COLO668 (cell line): Measurements from ENCODE around the gene BRAT1.
A peak's percentile ranks its signal among the peaks of the same experiment; 100 is the strongest.

ENCODE experiments used
- DNase-seq: peaks from one replicate; lab custom pipeline; 2025; ENCODE audit not compliant: unreplicated experiment; lab: John Stamatoyannopoulos, UW

Gene BRAT1

DNA sequence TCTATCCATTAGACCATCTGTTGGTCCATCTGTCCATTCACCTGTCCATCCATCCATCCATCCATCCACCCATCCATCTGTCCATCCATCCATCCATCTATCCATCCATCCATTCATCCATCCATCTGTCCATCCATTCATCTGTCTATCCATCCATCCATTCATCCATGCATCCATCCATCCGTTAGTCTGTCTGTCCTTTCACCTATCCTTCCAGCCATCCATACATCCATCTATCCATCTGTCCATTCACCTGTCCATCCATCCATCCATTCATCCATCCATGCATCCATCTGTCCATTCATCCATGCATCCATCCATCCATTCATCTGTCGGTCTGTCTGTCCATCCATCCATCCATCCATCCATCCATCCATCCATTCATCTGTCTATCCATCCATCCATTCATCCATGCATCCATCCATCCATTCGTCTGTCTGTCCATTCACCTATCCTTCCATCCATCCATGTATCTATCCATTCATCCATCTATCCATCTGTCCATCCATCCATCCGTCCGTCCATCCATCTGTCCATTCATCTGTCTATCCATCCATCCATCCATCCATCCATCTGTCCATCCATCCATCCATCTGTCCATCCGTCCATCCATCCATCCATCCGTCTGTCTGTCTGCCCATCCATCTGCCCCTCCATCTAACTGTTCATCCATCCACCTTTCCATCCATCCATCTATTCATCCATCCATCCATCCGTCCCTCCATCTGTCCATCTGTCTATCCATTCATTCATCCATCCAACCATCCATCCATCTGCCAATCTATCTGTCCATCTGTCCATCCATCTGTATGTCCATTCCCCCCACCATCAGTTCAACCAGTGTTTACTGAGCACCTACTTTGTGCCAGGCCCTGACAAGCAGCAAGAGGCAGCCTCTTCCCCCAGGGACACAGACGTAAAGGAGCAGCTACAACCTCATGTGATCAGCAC lies 40.6 kb downstream of the BRAT1 start:
- no peak for DNase-seq

DNA sequence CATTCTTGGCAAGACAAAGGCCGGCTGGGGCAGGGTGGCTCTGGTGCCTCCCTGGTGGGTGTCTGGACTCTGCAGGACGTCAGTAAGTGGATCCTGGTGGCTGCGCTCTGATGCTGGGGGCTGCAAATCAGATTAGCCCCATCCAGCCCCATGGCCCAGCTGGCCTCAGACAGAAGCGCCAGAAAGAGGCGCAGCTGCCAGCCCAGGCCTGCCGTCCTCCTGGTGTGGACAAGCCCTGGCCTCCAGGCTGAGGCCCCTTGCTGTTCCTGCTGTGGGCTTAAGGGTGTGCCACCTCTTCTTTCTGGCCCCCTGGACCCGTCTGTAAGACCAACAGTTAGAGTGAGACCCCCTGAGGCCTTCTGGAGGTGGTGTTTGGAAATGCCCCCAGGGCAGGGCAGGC lies 41.6 kb downstream of the BRAT1 start:
- no peak for DNase-seq

GRCh38 chr7:2512713-2513112 lies 42.6 kb downstream of the BRAT1 start:
- peak; percentile 86 for DNase-seq

- no peak for DNase-seq
Observed at GRCh38 chr7:2512179-2512661, 43.1 kb downstream of the BRAT1 start.

- no peak for DNase-seq
Observed at GRCh38 chr7:2511769-2512168, 43.6 kb downstream of the BRAT1 start.

- DNase-seq: peak; percentile 91
Observed at GRCh38 chr7:2510909-2511768, 44.2 kb downstream of the BRAT1 start.

- DNase-seq: no peak
Observed at GRCh38 chr7:2510130-2510776, 45.1 kb downstream of the BRAT1 start.

DNA sequence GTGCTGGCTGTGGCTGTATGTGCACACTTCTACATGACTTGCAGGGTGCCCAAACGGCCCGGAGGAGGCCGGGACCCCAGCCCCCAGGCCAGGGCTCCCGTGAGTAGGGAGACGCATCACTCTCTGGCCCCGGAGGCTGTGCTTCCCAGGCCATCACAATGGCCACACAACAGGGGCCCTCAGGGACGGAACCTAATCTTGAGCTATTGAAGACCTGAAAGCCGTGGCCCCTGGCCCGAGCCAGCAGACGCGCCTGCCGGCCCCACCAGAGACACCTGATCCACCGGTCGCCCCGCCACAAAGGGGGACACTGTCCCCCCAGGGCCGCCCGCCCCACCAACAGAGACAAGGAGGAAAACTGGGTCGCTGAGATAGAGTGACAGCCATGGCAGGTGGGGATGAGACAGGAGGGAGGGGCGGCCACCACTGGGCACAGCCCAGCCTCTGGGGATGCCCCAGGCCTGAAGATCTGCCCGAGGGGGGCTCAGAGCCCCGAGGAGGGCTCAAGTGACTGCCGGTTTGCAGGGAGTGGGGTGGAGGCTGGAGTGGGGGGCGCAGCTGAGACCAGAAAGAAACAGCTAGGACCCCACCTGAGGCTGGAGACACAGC lies 45.9 kb downstream of the BRAT1 start:
- no peak for DNase-seq

- DNase-seq: peak; percentile 90
Observed at GRCh38 chr7:2508327-2509215, 46.8 kb downstream of the BRAT1 start.

GRCh38 chr7:2507917-2508306 lies 47.4 kb downstream of the BRAT1 start:
- DNase-seq: no peak

GRCh38 chr7:2507208-2507916 lies 48.0 kb downstream of the BRAT1 start:
- DNase-seq: no peak

DNA sequence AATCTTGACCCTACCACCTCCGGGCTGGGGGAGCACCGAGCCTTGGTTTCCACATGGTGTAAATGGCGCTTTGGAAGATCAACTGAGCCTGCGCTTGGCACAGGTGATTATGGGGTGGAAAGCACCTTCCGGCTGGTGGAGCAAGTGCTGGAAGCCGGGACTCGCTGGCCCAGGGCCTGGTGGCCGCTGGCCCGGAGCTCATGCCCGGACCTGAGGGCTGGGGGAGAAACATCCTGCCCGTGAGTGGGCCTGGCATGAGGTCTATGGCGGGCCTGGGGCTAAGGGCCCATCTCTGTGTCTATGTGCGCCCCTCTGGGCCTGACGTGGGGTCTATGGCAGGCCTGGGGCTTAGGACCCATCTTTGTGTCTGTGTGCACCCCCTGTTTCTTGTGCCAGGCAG lies 49.9 kb downstream of the BRAT1 start:
- no peak for DNase-seq

- DNase-seq: peak; percentile 20
Observed at GRCh38 chr7:2504889-2505375, 50.4 kb downstream of the BRAT1 start.

DNA sequence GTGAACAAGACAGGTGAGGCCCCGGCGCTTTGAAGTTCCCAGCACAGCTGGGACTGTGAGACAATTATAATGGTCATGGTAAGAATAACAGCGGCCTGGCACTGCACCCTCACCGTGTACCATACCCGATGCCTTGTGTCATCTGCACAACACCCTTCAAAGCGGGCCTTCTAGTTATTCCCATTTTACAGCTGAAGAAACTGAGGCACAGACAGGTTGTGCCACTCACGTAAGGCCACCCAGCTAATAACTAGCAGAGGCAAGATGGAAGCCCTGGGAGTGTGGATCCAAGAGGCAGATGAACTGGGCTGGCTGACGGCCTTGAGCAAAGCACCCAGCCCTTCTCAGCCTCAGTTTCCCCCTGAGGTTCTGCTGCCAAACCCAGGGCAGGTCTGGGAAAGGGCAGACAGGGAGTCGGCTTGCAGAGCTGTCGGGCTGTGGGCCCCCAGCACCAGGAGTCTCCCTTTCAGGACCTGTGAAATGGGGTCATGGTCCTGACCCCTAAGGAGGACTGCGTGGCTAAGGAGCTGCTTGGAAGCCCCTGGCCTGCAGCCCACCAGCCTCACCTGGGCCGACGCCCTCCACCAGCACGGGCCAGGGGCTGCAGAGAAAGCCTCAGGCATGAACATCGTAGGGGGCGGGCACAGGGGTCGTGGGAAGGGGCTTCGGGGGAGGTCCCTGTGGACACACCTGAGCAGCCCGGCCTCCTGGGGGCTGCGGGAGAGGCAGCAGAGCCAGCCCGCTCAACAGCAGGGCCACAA lies 51.0 kb downstream of the BRAT1 start:
- peak; percentile 34 for DNase-seq

- no peak for DNase-seq
Observed at GRCh38 chr7:2503056-2503941, 52.0 kb downstream of the BRAT1 start.

GRCh38 chr7:2502647-2502966 lies 52.7 kb downstream of the BRAT1 start:
- no peak for DNase-seq

DNA sequence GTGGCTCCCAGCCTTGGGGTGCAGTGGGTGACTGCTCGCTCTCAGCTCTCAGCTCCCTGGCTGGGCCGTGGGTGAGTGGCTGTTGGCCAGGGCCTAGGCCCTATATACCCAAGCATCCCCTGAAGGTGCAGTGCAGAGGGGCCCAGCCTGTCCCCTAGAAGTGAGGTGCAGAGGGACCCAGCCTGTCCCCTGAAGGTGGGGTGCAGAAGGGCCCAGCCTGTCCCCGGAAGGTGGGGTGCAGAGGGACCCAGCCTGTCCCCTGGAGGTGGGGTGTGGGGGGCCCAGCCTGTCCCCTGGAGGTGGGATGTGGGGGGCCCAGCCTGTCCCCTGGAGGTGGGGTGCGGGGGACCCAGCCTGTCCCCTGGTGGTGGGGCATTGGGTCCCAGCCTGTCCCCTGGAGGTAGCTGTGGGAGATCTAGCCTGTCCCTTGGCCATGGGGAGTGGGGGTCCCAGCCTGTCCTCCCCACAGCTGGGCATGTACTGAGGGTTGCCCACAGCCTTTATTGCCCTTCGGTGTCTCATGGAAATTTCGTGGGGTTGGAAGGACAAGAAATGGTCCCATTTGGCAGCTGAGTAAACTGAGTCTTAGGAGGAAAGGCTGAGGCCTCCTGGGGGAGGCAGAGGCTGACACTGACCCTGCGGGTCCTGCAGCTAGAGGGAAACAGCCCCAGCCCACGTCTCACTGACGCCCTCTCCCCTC lies 53.2 kb downstream of the BRAT1 start:
- DNase-seq: no peak
